A549 treated with AZD9567 at 1 μM for 4 hours (cell line): ENCODE measurements around the gene OTOS. TPM values are rescaled to one million over a fixed set of nuclear protein-coding genes. Genes with fewer than 3 reads are reported as not detected.

Source experiments
- total RNA-seq: library from RNA; stranded (reverse); fragments of 200-300 nt; extraction: Qiagen RNA extraction; gene quantifications from 5 replicates; pipeline ENCODE4 v1.2.3, GENCODE V29; 2022; ENCODE audit not compliant: insufficient read depth

The OTOS gene
- not detected in 5 replicates for total RNA-seq

GRCh38 chr2:240140511-240140910 lies at the start of gene OTOS:
TSS of gene OTOS (minus strand) at chr2:240140658. CDS start at chr2:240140326, 332 bp downstream.

DNA sequence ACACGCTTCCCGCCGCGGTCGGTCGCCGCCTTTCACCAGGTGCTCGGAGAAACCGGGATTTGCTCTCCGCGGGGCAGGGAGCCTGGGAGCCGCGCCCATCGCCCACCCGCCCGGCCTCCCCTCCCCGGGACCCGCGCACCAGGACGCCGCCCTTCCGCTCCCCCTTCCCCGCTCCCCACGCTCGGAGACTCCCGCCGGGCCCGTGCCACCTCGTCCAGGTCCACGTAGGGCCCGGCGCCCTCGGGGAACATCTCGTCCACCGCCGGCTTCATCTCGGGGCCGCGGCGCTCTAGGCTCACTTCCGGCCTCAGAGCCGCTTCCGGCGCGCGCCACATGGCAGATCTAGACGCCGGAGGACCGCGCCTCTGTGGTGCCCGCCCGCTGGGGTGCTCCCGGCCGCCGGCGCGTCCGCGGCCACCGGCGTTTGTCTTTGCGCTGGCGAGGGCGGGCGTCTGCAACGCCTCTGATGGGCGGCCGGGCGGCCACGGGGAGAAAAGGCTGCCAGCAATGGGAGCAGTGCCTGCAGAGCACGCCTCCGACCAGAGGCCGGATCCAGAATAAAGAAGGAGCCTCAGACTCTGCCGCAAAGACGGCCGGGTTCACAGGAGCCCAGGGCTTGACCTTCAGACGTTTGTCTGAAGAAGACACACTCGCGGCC lies 4.3 kb downstream of the OTOS start, which contains the start of gene COPS9:
Gene COPS9 (minus strand): TSS at position 293 of the 658 bp plus-strand sequence. CDS start 21 bp downstream, at position 272.

Other genes starting within 250 kb of the OTOS start
- gene NDUFA10, start 115.3 kb downstream of the OTOS start, total RNA-seq: 123 to 171 TPM (median 124 TPM) in 5 replicates
- not detected in 5 replicates for gene OR6B2, start 110.2 kb downstream of the OTOS start, total RNA-seq
- not detected in 5 replicates for gene OR6B3, start 87.1 kb downstream of the OTOS start, total RNA-seq
- 217 to 313 TPM (median 300 TPM) in 5 replicates for gene COPS9, start 4.4 kb downstream of the OTOS start, total RNA-seq